Measurements from ENCODE around the gene APOB.

Gene APOB

DNA sequence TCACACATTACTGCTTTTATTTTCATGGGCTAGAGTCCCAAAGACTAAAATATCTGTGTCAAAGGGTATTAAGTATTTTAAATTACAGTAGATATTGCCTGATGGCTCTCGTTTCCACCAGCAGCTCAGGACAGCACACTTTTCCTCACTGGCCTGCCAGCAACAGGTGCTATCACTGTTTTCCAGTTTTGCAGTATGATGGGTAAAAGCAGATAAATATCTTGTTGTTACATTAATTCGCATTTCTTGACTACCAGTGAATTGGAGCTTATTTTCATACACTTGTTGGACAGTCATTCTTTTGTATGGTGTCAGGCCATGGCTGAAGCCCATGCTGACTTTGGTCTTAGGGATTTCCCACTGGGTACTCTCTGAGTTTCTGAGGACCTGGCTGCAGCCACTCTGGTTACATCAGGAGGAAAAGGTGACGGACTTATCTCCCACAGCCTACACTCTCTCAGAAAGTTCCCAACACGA lies 4.8 kb downstream of the APOB start:
- H3K9ac ChIP-seq (ENCODE audit: low read depth, low read length, poor library complexity, severe bottlenecking), result no peak overlapping the region
- no peaks in the 10 kb centered on the region for H3K9me2 ChIP-seq (replicated peaks; ENCODE audit: low read depth, low read length)
- H3K4me1 ChIP-seq (ENCODE audit: insufficient read depth, low read length, poor library complexity, severe bottlenecking), result no peaks in the 10 kb centered on the region
- no peaks in the 10 kb centered on the region for H4K20me1 ChIP-seq (ENCODE audit: insufficient read depth, low read length, poor library complexity, severe bottlenecking)
- H3K4me2 ChIP-seq (ENCODE audit: low read depth, low read length, poor library complexity, severe bottlenecking), result no peak overlapping the region
- no peak overlapping the region for H3K4me3 ChIP-seq (ENCODE audit: low read length, poor library complexity, severe bottlenecking)
- H3K9me3 ChIP-seq (ENCODE audit: insufficient read depth, low read depth, low read length), result no peaks in the 10 kb centered on the region; the same call in 1 of the 2 replicates
- H3K36me3 ChIP-seq (ENCODE audit: insufficient read depth, low read length), result no peaks in the 10 kb centered on the region
- H3K27me3 ChIP-seq (ENCODE audit: insufficient read depth, low read length, poor library complexity, severe bottlenecking), result no peaks in the 10 kb centered on the region
- H3K79me2 ChIP-seq (ENCODE audit: insufficient read depth, low read length), result no peaks in the 10 kb centered on the region
- TF ChIP-seq, protein P1, sequence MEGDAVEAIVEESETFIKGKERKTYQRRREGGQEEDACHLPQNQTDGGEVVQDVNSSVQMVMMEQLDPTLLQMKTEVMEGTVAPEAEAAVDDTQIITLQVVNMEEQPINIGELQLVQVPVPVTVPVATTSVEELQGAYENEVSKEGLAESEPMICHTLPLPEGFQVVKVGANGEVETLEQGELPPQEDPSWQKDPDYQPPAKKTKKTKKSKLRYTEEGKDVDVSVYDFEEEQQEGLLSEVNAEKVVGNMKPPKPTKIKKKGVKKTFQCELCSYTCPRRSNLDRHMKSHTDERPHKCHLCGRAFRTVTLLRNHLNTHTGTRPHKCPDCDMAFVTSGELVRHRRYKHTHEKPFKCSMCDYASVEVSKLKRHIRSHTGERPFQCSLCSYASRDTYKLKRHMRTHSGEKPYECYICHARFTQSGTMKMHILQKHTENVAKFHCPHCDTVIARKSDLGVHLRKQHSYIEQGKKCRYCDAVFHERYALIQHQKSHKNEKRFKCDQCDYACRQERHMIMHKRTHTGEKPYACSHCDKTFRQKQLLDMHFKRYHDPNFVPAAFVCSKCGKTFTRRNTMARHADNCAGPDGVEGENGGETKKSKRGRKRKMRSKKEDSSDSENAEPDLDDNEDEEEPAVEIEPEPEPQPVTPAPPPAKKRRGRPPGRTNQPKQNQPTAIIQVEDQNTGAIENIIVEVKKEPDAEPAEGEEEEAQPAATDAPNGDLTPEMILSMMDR (conservative IDR thresholded peaks at IDR 0.05; ENCODE audit: low read length), result no peak
- TF ChIP-seq EZH2phosphoT487 (IDR thresholded peaks at IDR 0.05; ENCODE audit: borderline replicate concordance), result no peak
- H2AFZ ChIP-seq (ENCODE audit: low read length), result no peak overlapping the region
- no peaks in the 10 kb centered on the region for H3F3A ChIP-seq (ENCODE audit: low read depth)

DNA sequence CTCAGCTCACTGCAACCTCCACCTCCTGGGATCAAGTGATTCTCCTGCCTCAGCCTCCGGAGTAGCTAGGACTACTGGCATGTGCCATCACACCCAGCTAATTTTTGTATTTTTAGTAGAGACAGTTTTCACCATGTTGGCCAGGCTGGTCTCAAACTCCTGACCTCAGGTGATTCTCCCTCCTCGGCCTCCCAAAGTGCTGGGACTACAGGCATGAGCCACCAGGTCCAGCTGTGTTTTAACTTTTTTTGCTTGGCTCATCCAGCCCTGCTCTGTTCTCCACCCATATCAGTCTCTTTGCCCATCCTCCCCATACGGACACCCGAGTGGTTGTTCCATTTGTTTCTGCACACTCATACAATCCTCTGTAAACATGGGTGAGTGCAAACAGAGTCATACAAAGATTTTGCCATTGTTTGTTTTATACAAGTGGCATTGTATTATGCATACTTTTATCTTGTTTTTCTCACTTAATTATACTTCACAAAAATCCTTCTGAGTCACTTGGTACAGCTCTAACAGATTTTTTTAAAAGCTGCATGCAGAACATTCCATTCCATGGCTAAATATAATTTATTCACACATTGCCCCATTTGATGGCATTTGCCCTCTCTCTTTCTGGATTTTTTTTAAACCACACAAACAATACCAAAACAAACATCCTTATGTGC lies 5.3 kb downstream of the APOB start:
- Histone ChIP-seq H3K9ac (ENCODE audit: low read depth, low read length, poor library complexity, severe bottlenecking) (no peak overlapping the region), H2AFZ (ENCODE audit: low read length) (no peak overlapping the region), H3K9me3 (ENCODE audit: insufficient read depth, low read depth, low read length) (no peaks in the 10 kb centered on the region; the same call in 1 of the 2 replicates), H4K20me1 (ENCODE audit: insufficient read depth, low read length, poor library complexity, severe bottlenecking) (no peaks in the 10 kb centered on the region), H3K36me3 (ENCODE audit: insufficient read depth, low read length) (no peaks in the 10 kb centered on the region), H3K27me3 (ENCODE audit: insufficient read depth, low read length, poor library complexity, severe bottlenecking) (no peaks in the 10 kb centered on the region), H3K4me2 (ENCODE audit: low read depth, low read length, poor library complexity, severe bottlenecking) (no peak overlapping the region), H3K79me2 (ENCODE audit: insufficient read depth, low read length) (no peaks in the 10 kb centered on the region), H3K4me1 (ENCODE audit: insufficient read depth, low read length, poor library complexity, severe bottlenecking) (no peaks in the 10 kb centered on the region), H3K4me3 (ENCODE audit: low read length, poor library complexity, severe bottlenecking) (no peak overlapping the region), H3K9me2 (replicated peaks; ENCODE audit: low read depth, low read length) (no peaks in the 10 kb centered on the region), H3F3A (ENCODE audit: low read depth) (no peaks in the 10 kb centered on the region)
- no peak for TF ChIP-seq EZH2phosphoT487 (IDR thresholded peaks at IDR 0.05; ENCODE audit: borderline replicate concordance)
- TF ChIP-seq, protein P1 (conservative IDR thresholded peaks at IDR 0.05; ENCODE audit: low read length), result no peak

DNA sequence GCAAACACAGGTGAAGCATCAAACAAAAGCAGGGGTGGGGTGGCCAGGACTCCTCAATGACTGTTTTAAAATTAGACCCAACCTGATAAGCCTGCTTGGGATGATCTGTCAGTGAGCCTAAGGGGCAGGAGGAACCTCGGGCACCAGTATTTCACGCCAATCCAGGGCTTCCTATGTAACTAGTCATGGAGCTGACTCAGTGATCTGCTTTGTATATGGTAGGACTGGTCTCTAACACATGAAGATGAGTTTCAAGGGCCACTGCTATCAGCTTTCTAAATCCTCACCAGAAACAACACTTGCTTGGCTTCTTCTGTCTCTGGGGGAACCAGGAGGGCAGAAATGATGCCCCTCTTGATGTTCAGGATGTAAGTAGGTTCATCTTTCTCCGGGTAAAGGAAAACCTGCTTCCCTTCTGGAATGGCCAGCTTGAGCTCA lies 6.2 kb downstream of the APOB start:
- H3K4me1 ChIP-seq (ENCODE audit: insufficient read depth, low read length, poor library complexity, severe bottlenecking), result no peaks in the 10 kb centered on the region
- H3K4me2 ChIP-seq (ENCODE audit: low read depth, low read length, poor library complexity, severe bottlenecking), result no peak overlapping the region
- H3K9me2 ChIP-seq (replicated peaks; ENCODE audit: low read depth, low read length), result no peaks in the 10 kb centered on the region
- H3K79me2 ChIP-seq (ENCODE audit: insufficient read depth, low read length), result no peaks in the 10 kb centered on the region
- no peaks in the 10 kb centered on the region for H3K27me3 ChIP-seq (ENCODE audit: insufficient read depth, low read length, poor library complexity, severe bottlenecking)
- H4K20me1 ChIP-seq (ENCODE audit: insufficient read depth, low read length, poor library complexity, severe bottlenecking), result no peaks in the 10 kb centered on the region
- H3F3A ChIP-seq (ENCODE audit: low read depth), result no peaks in the 10 kb centered on the region
- H2AFZ ChIP-seq (ENCODE audit: low read length), result no peak overlapping the region
- H3K4me3 ChIP-seq (ENCODE audit: low read length, poor library complexity, severe bottlenecking), result no peak overlapping the region
- no peaks in the 10 kb centered on the region; the same call in 1 of the 2 replicates for H3K9me3 ChIP-seq (ENCODE audit: insufficient read depth, low read depth, low read length)
- TF ChIP-seq, protein P1 (conservative IDR thresholded peaks at IDR 0.05; ENCODE audit: low read length), result no peak
- TF ChIP-seq EZH2phosphoT487 (IDR thresholded peaks at IDR 0.05; ENCODE audit: borderline replicate concordance), result no peak
- no peaks in the 10 kb centered on the region for H3K36me3 ChIP-seq (ENCODE audit: insufficient read depth, low read length)
- no peak overlapping the region for H3K9ac ChIP-seq (ENCODE audit: low read depth, low read length, poor library complexity, severe bottlenecking)

All from Loucy (cell line).